Sigmoid colon (tissue), 7 donors: ENCODE measurements around the gene GPHN. TPM values are rescaled to one million over a fixed set of nuclear protein-coding genes. Genes with fewer than 3 reads are reported as not detected.

Experiments
- DNase-seq: peaks from one replicate; pipeline ENCODE4 v3.0.0-alpha.2; 2019
- H3K27ac ChIP-seq, 4 donors: fragments of 200-600 bp; sonication (generic); one replicate each; pipeline ENCODE4 v1.5.1; 2016 to 2019; ENCODE audit warnings: mild to moderate bottlenecking in 1 of 4
- H3K27me3 ChIP-seq, 3 donors: fragments of 200-600 bp; sonication (generic); one replicate each; pipeline ENCODE4 v1.5.1; 2019; ENCODE audit warnings: mild to moderate bottlenecking in 1 of 3
- H3K36me3 ChIP-seq, 4 donors: fragments of 200-600 bp; sonication (generic); one replicate each; pipeline ENCODE4 v1.5.1; 2016 to 2019
- H3K4me1 ChIP-seq, 4 donors: fragments of 200-600 bp; sonication (generic); one replicate each; pipeline ENCODE4 v1.5.1; 2017 to 2019
- H3K4me3 ChIP-seq, 4 donors: fragments of 200-600 bp; sonication (generic); one replicate each; pipeline ENCODE4 v1.5.1; 2017 to 2019; ENCODE audit warnings: mild to moderate bottlenecking in 2 of 4, moderate library complexity in 1 of 4
- H3K9me3 ChIP-seq, 4 donors: fragments of 200-600 bp in 3 of 4; sonication (generic) in 3 of 4; one replicate each; pipeline versions ENCODE4 v1.5.1 to v1.6.1; 2013 to 2019
- CTCF ChIP-seq, 4 experiments: fragments of 450-650 bp in 3 of 4; fragments of 200-600 bp in 1 of 4; IDR thresholded peaks; one replicate each; pipeline ENCODE4 v1.5.1; 2016 to 2019; ENCODE audit warnings: antibody characterized with exemption in 4 of 4, mild to moderate bottlenecking in 3 of 4, moderate library complexity in 2 of 4
- EP300 ChIP-seq, 4 donors: sonication (generic); formaldehyde crosslinking; IDR thresholded peaks; one replicate each; pipeline ENCODE4 v1.6.1; 2017; ENCODE audit warnings: antibody characterized with exemption in 4 of 4
- POLR2A ChIP-seq, 2 donors: fragments of 450-650 bp; IDR thresholded peaks; one replicate each; pipeline ENCODE4 v1.6.1; 2016; ENCODE audit warnings: antibody characterized with exemption in 2 of 2, mild to moderate bottlenecking in 2 of 2, moderate library complexity in 2 of 2
- POLR2AphosphoS5 ChIP-seq, 4 donors: sonication (generic); formaldehyde crosslinking; IDR thresholded peaks; one replicate each; pipeline ENCODE4 v1.6.1; 2017; ENCODE audit warnings: antibody characterized with exemption in 4 of 4
- WGBS, 2 donors: extraction: QIAGEN DNeasy Blood & Tissue Kit; methylation state at CpG; one replicate each; pipeline ENCODE4 v1.1.7; 2013; 5-methylcytosine and 5-hydroxymethylcytosine counted together
- intact Hi-C: fragments of 100-400 bp; cut with DNase I; formaldehyde crosslinking; loops from one replicate; pipeline ENCODE4 v1.15.1; 2023
- polyA plus RNA-seq, 3 donors: library from polyadenylated mRNA; stranded (reverse); fragments of 200-250 nt; gene quantifications; one replicate each; pipeline ENCODE4 v1.2.3, GENCODE V29; 2013
- total RNA-seq, 4 donors: library from RNA; depleted of rRNA; stranded (reverse); fragments of >200 nt; gene quantifications; one replicate each; pipeline ENCODE4 v1.1.0, GENCODE V29; 2016
- donor health status: healthy with polysubstance abuse.
- donor health status: Bipolar disorder and iron deficiency.
- donor health status: healthy.

The GPHN gene
- total and polyA plus RNA-seq, 7 donors: 5.4 to 20.3 (median 14.1) TPM

- no peaks in the 10 kb centered on the region for H3K4me1 ChIP-seq
- H3K27ac ChIP-seq: no peak overlapping the region
- WGBS, 2 donors: 86 to 89% methylated on average over 3 of the region's 3 CpGs
- H3K4me3 ChIP-seq: no peak overlapping the region
- H3K36me3 ChIP-seq: no peaks in the 10 kb centered on the region
- DNase-seq: no peak
- H3K27me3 ChIP-seq: no peaks in the 10 kb centered on the region
- H3K9me3 ChIP-seq: no peaks in the 10 kb centered on the region
- intact Hi-C loops: no loop called here
- TF ChIP-seq CTCF (IDR thresholded peaks at IDR 0.05) (no peak), POLR2AphosphoS5 (IDR thresholded peaks at IDR 0.05) (no peak), POLR2A (IDR thresholded peaks at IDR 0.05) (no peak), EP300 (IDR thresholded peaks at IDR 0.05) (no peak)
Measured at GRCh38 chr14:66853311-66853710, 345.4 kb downstream of the GPHN start.

GRCh38 chr14:66857867-66858266 lies 349.9 kb downstream of the GPHN start:
- Histone ChIP-seq H3K36me3 (no peaks in the 10 kb centered on the region), H3K4me3 (no peak overlapping the region), H3K4me1 (no peaks in the 10 kb centered on the region), H3K9me3 (no peaks in the 10 kb centered on the region), H3K27ac (no peak overlapping the region), H3K27me3 (no peaks in the 10 kb centered on the region)
- TF ChIP-seq EP300 (IDR thresholded peaks at IDR 0.05) (no peak), POLR2A (IDR thresholded peaks at IDR 0.05) (no peak)
- WGBS, 2 donors: 95 to 97% methylated on average over 4 of the region's 4 CpGs
- no peak for DNase-seq
- intact Hi-C loops: no loop called here

- Histone ChIP-seq H3K4me3 (no peak overlapping the region), H3K27ac (no peak overlapping the region), H3K36me3 (no peaks in the 10 kb centered on the region), H3K4me1 (no peaks in the 10 kb centered on the region), H3K27me3 (no peaks in the 10 kb centered on the region), H3K9me3 (no peaks in the 10 kb centered on the region)
- 95 to 99% methylated on average over 5 of the region's 5 CpGs for WGBS, 2 donors
- no peak for DNase-seq
- TF ChIP-seq CTCF (IDR thresholded peaks at IDR 0.05) (no peak), POLR2AphosphoS5 (IDR thresholded peaks at IDR 0.05) (no peak), EP300 (IDR thresholded peaks at IDR 0.05) (no peak), POLR2A (IDR thresholded peaks at IDR 0.05) (no peak)
- intact Hi-C loops: no loop called here
Measured at GRCh38 chr14:66859063-66859671, 351.2 kb downstream of the GPHN start.

GRCh38 chr14:66881596-66881995 lies 373.6 kb downstream of the GPHN start:
- H3K4me3 ChIP-seq: no peak overlapping the region
- no peaks in the 10 kb centered on the region for H3K4me1 ChIP-seq
- H3K9me3 ChIP-seq: no peaks in the 10 kb centered on the region
- intact Hi-C loops: no loop called here
- H3K27me3 ChIP-seq: no peaks in the 10 kb centered on the region
- H3K27ac ChIP-seq: no peak overlapping the region
- TF ChIP-seq POLR2A (IDR thresholded peaks at IDR 0.05) (no peak), POLR2AphosphoS5 (IDR thresholded peaks at IDR 0.05) (no peak), CTCF (IDR thresholded peaks at IDR 0.05) (no peak), EP300 (IDR thresholded peaks at IDR 0.05) (no peak)
- DNase-seq: no peak
- H3K36me3 ChIP-seq: no peaks in the 10 kb centered on the region

DNA sequence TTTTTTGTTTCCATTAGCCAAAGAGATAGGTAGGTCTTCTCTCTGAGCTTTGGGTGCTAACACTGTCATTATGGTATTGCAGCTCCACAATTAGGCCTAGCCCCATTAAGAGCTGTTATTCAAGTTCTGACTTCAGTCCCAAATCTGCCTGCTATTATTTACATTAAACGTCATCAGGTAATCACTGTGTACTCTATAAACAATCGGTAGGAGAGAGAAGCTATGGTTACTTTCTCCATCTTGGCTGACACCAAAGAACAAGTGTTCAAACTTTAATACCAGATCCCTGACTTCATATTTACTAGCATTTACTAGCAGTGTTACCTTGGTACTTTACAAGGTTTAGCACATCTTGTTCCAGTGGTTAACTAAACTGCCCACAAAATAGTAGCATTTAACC lies 376.2 kb downstream of the GPHN start:
- Histone ChIP-seq H3K27me3 (no peaks in the 10 kb centered on the region), H3K27ac (no peak overlapping the region), H3K4me3 (no peak overlapping the region), H3K36me3 (no peaks in the 10 kb centered on the region), H3K9me3 (no peaks in the 10 kb centered on the region), H3K4me1 (no peaks in the 10 kb centered on the region)
- intact Hi-C loops: no loop called here
- WGBS, 2 donors: 75 to 86% methylated on average over 2 of the region's 2 CpGs
- no peak for DNase-seq
- TF ChIP-seq POLR2AphosphoS5 (IDR thresholded peaks at IDR 0.05) (no peak), POLR2A (IDR thresholded peaks at IDR 0.05) (no peak), EP300 (IDR thresholded peaks at IDR 0.05) (no peak), CTCF (IDR thresholded peaks at IDR 0.05) (no peak)
